Activated naive CD4-positive, alpha-beta T cell treated with anti-CD3 and anti-CD28 coated beads, Interleukin-2, amount 50 U/mL, for 24 hours (primary cell): ENCODE measurements around the gene CLP1.
A peak's percentile ranks its signal among the peaks of the same experiment; 100 is the strongest.

Experiments
- H3K27ac Mint-ChIP-seq: one replicate; pipeline ENCODE4 v1.8.0; 2021; ENCODE audit warnings: mild to moderate bottlenecking, mixed read lengths
- H3K27me3 Mint-ChIP-seq: one replicate; pipeline ENCODE4 v1.8.0; 2021; ENCODE audit warnings: mixed read lengths
- H3K36me3 Mint-ChIP-seq: one replicate; pipeline ENCODE4 v1.8.0; 2021; ENCODE audit warnings: mixed read lengths
- H3K4me1 Mint-ChIP-seq: one replicate; pipeline ENCODE4 v1.8.0; 2021; ENCODE audit warnings: mixed read lengths
- H3K4me3 Mint-ChIP-seq: one replicate; pipeline ENCODE4 v1.8.0; 2021; ENCODE audit warnings: mild to moderate bottlenecking, mixed read lengths
- H3K9me3 Mint-ChIP-seq: one replicate; pipeline ENCODE4 v1.8.0; 2021; ENCODE audit warnings: mixed read lengths

The CLP1 gene

GRCh38 chr11:57637626-57638004 lies 19.9 kb upstream of the CLP1 start:
- H3K4me1 Mint-ChIP-seq = peaks cover 17% of the 10 kb centered on the region
- no peaks in the 10 kb centered on the region for H3K36me3 Mint-ChIP-seq
- no peaks in the 10 kb centered on the region for H3K9me3 Mint-ChIP-seq
- H3K4me3 Mint-ChIP-seq = peak overlapping the region; percentile 89
- no peak overlapping the region for H3K27ac Mint-ChIP-seq
- peaks cover 7% of the 10 kb centered on the region for H3K27me3 Mint-ChIP-seq

GRCh38 chr11:57638005-57638781 lies 19.4 kb upstream of the CLP1 start:
- peak overlapping the region; percentile 89 for H3K4me3 Mint-ChIP-seq
- peak overlapping the region; percentile 65 for H3K27ac Mint-ChIP-seq
- peaks cover 17% of the 10 kb centered on the region for H3K4me1 Mint-ChIP-seq
- H3K9me3 Mint-ChIP-seq = no peaks in the 10 kb centered on the region
- H3K36me3 Mint-ChIP-seq = no peaks in the 10 kb centered on the region
- peaks cover 8% of the 10 kb centered on the region for H3K27me3 Mint-ChIP-seq

DNA sequence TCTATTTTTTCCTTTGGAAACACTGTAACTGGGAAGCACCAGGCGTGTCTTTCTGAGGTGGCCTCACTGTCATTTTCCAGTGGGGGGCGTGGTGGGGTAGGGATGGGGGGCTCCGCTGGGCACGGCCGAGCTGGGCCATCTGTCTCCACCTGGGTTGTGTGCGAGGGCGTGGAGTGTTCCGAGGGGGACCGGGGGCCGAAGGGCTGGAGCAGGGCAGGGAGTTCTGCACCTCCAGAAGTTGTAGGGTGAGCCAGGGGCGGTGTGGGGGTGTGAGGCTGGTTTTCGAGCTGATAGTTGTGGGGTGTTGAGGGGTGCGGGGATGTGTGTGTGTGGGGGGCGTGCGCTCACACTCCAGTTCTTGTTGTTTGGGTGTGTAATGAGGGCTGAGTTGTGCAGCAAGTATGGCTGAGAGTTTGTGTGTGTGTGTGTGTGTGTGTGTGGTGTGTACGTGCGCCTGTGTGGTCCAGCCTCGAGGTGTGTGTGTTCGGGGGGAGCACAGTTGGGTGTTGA lies 18.7 kb upstream of the CLP1 start:
- H3K4me3 Mint-ChIP-seq = peak overlapping the region; percentile 89

GRCh38 chr11:57639321-57640067 lies 18.1 kb upstream of the CLP1 start:
- Mint-ChIP-seq H3K4me3 (peak overlapping the region; percentile 89), H3K9me3 (no peaks in the 10 kb centered on the region), H3K4me1 (peaks cover 17% of the 10 kb centered on the region), H3K27me3 (peaks cover 6% of the 10 kb centered on the region), H3K36me3 (no peaks in the 10 kb centered on the region), H3K27ac (no peak overlapping the region)

More for the DNA sequence above, 18.7 kb upstream of the CLP1 start:
- peaks cover 17% of the 10 kb centered on the region for H3K4me1 Mint-ChIP-seq
- peaks cover 10% of the 10 kb centered on the region for H3K27me3 Mint-ChIP-seq
- no peaks in the 10 kb centered on the region for H3K9me3 Mint-ChIP-seq
- no peak overlapping the region for H3K27ac Mint-ChIP-seq
- H3K36me3 Mint-ChIP-seq = no peaks in the 10 kb centered on the region

- H3K4me3 Mint-ChIP-seq = peak overlapping the region; percentile 89
- peaks cover 17% of the 10 kb centered on the region for H3K4me1 Mint-ChIP-seq
- no peaks in the 10 kb centered on the region for H3K36me3 Mint-ChIP-seq
- H3K27ac Mint-ChIP-seq = no peak overlapping the region
- H3K27me3 Mint-ChIP-seq = peaks cover 5% of the 10 kb centered on the region
- H3K9me3 Mint-ChIP-seq = no peaks in the 10 kb centered on the region
These were observed 17.3 kb upstream of the CLP1 start for GRCh38 chr11:57640068-57640800.

DNA sequence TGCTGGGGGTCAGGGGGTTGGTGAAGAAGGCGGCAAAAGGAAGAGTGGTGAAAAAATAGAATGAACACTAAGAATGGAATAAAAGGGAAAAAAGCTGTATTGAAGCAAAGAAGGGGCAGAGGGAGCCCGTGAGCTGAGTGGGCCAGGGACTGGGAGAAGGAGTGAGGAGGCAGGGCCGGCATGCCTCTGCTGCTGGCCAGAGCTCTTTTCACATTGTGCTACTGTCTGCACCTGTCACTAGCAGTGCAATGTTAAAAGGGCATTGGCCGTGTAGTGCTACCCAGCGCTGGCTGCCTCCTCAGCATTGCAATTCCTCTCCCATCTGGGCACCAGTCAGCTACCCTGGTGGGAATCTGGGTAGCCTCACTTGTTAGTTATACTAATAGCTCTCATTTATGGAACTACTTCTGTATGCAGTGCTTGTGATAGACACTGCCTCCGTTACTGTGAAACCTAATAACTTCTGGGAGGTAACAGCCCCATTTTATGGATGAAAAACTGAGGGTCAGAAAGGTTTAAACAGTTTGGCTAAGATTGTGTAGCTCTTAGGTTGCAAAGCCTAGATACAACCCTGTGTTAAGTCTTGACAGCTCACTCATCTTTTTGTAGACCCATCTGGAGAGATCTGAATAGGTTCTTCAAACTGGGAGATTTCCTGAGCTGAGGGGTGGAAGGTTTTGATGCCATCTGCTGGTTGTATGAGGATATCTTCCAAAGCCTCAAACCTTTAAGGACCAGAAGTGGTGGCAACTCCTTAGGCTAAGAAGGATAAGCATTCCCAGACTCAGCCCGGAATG lies 16.4 kb upstream of the CLP1 start:
- no peak overlapping the region for H3K4me3 Mint-ChIP-seq
- peaks cover 17% of the 10 kb centered on the region for H3K4me1 Mint-ChIP-seq
- peaks cover 10% of the 10 kb centered on the region for H3K27me3 Mint-ChIP-seq
- no peaks in the 10 kb centered on the region for H3K9me3 Mint-ChIP-seq
- H3K36me3 Mint-ChIP-seq = no peaks in the 10 kb centered on the region
- no peak overlapping the region for H3K27ac Mint-ChIP-seq

GRCh38 chr11:57643802-57644201 lies 13.8 kb upstream of the CLP1 start:
- Mint-ChIP-seq H3K27ac (no peak overlapping the region), H3K36me3 (no peaks in the 10 kb centered on the region), H3K4me1 (peaks cover 29% of the 10 kb centered on the region), H3K27me3 (peaks cover 22% of the 10 kb centered on the region), H3K4me3 (no peak overlapping the region), H3K9me3 (no peaks in the 10 kb centered on the region)

DNA sequence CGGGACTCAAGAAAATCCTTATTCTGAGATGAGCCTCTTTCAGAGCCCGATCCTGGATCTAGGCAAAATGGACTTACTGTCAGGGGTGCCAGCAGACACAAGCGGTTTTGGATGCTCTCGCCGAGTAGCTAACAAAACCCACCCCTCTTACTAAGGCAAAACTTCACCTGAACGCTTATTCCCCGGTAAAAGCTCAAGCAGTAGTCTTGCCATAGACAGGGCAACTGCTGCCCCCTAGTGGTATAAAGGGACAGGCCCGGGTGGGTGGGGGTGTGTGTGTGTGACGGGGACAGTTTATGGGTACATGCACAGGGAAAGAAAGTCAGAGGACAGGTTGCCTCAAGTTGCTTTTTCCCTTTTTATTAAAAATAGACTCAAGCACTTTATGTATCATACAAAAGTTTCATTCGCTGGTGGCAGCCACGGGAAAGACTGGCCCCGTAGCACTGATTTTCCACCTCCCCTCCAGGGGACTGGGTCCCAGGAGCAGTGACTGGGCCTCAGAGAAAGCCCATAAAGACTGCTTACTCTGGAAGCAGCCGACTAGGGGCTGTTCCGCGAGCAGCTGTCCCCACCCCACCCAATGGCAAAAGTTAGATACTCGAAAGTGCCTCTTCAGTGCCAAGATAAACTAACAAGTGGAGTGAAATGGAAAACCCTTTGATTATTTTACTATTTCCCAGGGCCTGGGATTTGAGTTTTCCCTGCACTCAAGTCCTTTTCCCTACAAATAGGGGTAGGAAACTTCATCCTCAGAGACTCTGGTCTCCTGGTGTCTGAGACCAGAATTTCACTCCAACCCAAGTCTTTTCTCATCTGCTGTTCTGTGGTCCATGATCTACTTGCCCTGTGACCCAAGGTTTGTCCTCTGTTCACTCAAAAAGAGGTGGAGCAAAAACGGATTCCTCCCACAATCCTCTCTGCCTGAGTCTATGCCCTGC lies 12.5 kb upstream of the CLP1 start:
- H3K4me1 Mint-ChIP-seq = peaks cover 34% of the 10 kb centered on the region

DNA sequence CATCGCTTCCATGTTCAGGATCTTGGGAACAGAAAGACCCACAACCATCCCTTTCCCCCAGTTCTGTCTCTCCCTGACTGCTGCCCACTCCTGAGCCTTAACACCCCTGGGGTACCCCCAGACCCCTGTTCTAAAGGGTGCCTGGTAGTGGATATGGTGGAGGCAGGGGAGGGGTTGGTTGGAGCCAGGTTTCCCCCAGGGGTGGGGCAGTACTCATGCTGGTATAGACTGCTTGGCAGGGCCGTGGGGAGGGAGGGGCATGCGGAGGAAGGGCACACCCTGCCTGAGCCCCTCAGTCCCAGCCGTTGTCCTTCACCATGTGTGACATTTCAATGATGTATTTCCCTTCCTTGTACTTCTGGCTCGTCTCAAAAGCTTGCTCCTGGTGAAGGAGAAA lies 11.9 kb upstream of the CLP1 start:
- H3K36me3 Mint-ChIP-seq = no peaks in the 10 kb centered on the region
- no peak overlapping the region for H3K27ac Mint-ChIP-seq
- no peaks in the 10 kb centered on the region for H3K9me3 Mint-ChIP-seq
- no peak overlapping the region for H3K4me3 Mint-ChIP-seq
- peaks cover 39% of the 10 kb centered on the region for H3K4me1 Mint-ChIP-seq
- peaks cover 22% of the 10 kb centered on the region for H3K27me3 Mint-ChIP-seq

More for the DNA sequence above, 12.5 kb upstream of the CLP1 start:
- no peaks in the 10 kb centered on the region for H3K9me3 Mint-ChIP-seq
- H3K27me3 Mint-ChIP-seq = peaks cover 22% of the 10 kb centered on the region
- no peak overlapping the region for H3K4me3 Mint-ChIP-seq
- no peaks in the 10 kb centered on the region for H3K36me3 Mint-ChIP-seq
- no peak overlapping the region for H3K27ac Mint-ChIP-seq

DNA sequence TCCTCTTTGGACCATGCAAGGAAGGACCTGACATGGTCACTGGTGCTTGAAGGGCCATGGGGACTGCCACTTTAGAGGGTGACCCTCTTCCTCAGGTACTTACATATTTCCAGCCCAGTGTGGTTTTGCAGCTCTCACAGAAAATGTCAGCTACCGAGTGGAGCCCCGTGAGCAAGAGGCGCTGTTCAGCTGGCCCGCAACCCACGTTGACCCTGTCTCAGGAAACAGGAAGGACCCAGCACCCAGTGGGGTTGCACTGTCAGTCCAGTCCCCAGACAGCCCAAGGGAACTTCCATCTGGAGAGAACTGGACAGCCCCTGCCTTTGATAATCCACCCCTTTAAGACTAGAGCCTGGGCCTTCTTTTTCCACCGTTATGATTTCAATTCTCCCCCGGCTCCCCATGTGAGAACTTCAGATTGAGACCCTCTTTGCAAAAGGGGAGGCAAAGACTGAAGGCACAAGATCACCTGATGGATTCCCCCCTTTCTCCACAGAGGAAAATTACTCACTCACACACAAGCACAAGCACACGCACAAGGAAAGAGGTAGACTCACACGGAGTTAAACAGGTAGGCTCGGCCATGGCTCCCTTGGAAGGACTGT lies 11.3 kb upstream of the CLP1 start:
- Mint-ChIP-seq H3K9me3 (no peaks in the 10 kb centered on the region), H3K4me3 (no peak overlapping the region), H3K4me1 (peaks cover 41% of the 10 kb centered on the region), H3K36me3 (no peaks in the 10 kb centered on the region), H3K27me3 (peaks cover 22% of the 10 kb centered on the region), H3K27ac (no peak overlapping the region)

- no peak overlapping the region for H3K4me3 Mint-ChIP-seq
These were observed 10.7 kb upstream of the CLP1 start for GRCh38 chr11:57646799-57647303.

GRCh38 chr11:57647372-57647771 lies 10.2 kb upstream of the CLP1 start:
- H3K9me3 Mint-ChIP-seq = no peaks in the 10 kb centered on the region
- H3K4me3 Mint-ChIP-seq = no peak overlapping the region
- no peaks in the 10 kb centered on the region for H3K36me3 Mint-ChIP-seq
- peaks cover 41% of the 10 kb centered on the region for H3K4me1 Mint-ChIP-seq
- H3K27ac Mint-ChIP-seq = no peak overlapping the region
- H3K27me3 Mint-ChIP-seq = peaks cover 22% of the 10 kb centered on the region

More at GRCh38 chr11:57646799-57647303, 10.7 kb upstream of the CLP1 start:
- H3K9me3 Mint-ChIP-seq = no peaks in the 10 kb centered on the region
- no peak overlapping the region for H3K27ac Mint-ChIP-seq
- peaks cover 22% of the 10 kb centered on the region for H3K27me3 Mint-ChIP-seq
- peaks cover 41% of the 10 kb centered on the region for H3K4me1 Mint-ChIP-seq
- H3K36me3 Mint-ChIP-seq = no peaks in the 10 kb centered on the region

- Mint-ChIP-seq H3K27ac (no peak overlapping the region), H3K4me3 (peak overlapping the region; percentile 90), H3K9me3 (no peaks in the 10 kb centered on the region), H3K27me3 (peaks cover 21% of the 10 kb centered on the region), H3K36me3 (no peaks in the 10 kb centered on the region), H3K4me1 (peaks cover 47% of the 10 kb centered on the region)
These were observed 9.4 kb upstream of the CLP1 start for GRCh38 chr11:57647960-57648800.
